Sigmoid colon (tissue), 7 donors: ENCODE measurements around the gene FAM120AOS. TPM values are rescaled to one million over a fixed set of nuclear protein-coding genes. Genes with fewer than 3 reads are reported as not detected.

Source experiments
- DNase-seq: peaks from one replicate; pipeline ENCODE4 v3.0.0-alpha.2; 2019
- H3K27ac ChIP-seq, 4 donors: fragments of 200-600 bp; sonication (generic); one replicate each; pipeline ENCODE4 v1.5.1; 2016 to 2019; ENCODE audit warnings: mild to moderate bottlenecking in 1 of 4
- H3K27me3 ChIP-seq, 3 donors: fragments of 200-600 bp; sonication (generic); one replicate each; pipeline ENCODE4 v1.5.1; 2019; ENCODE audit warnings: mild to moderate bottlenecking in 1 of 3
- H3K36me3 ChIP-seq, 4 donors: fragments of 200-600 bp; sonication (generic); one replicate each; pipeline ENCODE4 v1.5.1; 2016 to 2019
- H3K4me1 ChIP-seq, 4 donors: fragments of 200-600 bp; sonication (generic); one replicate each; pipeline ENCODE4 v1.5.1; 2017 to 2019
- H3K4me3 ChIP-seq, 4 donors: fragments of 200-600 bp; sonication (generic); one replicate each; pipeline ENCODE4 v1.5.1; 2017 to 2019; ENCODE audit warnings: mild to moderate bottlenecking in 2 of 4, moderate library complexity in 1 of 4
- H3K9me3 ChIP-seq, 4 donors: fragments of 200-600 bp in 3 of 4; sonication (generic) in 3 of 4; one replicate each; pipeline versions ENCODE4 v1.5.1 to v1.6.1; 2013 to 2019
- EP300 ChIP-seq, 4 donors: sonication (generic); formaldehyde crosslinking; IDR thresholded peaks; one replicate each; pipeline ENCODE4 v1.6.1; 2017; ENCODE audit warnings: antibody characterized with exemption in 4 of 4
- POLR2A ChIP-seq, 2 donors: fragments of 450-650 bp; IDR thresholded peaks; one replicate each; pipeline ENCODE4 v1.6.1; 2016; ENCODE audit warnings: antibody characterized with exemption in 2 of 2, mild to moderate bottlenecking in 2 of 2, moderate library complexity in 2 of 2
- POLR2AphosphoS5 ChIP-seq, 4 donors: sonication (generic); formaldehyde crosslinking; IDR thresholded peaks; one replicate each; pipeline ENCODE4 v1.6.1; 2017; ENCODE audit warnings: antibody characterized with exemption in 4 of 4
- WGBS, 2 donors: extraction: QIAGEN DNeasy Blood & Tissue Kit; methylation state at CpG; one replicate each; pipeline ENCODE4 v1.1.7; 2013; 5-methylcytosine and 5-hydroxymethylcytosine counted together
- intact Hi-C: fragments of 100-400 bp; cut with DNase I; formaldehyde crosslinking; loops from one replicate; pipeline ENCODE4 v1.15.1; 2023
- polyA plus RNA-seq, 3 donors: library from polyadenylated mRNA; stranded (reverse); fragments of 200-250 nt; gene quantifications; one replicate each; pipeline ENCODE4 v1.2.3, GENCODE V29; 2013
- total RNA-seq, 4 donors: library from RNA; depleted of rRNA; stranded (reverse); fragments of >200 nt; gene quantifications; one replicate each; pipeline ENCODE4 v1.1.0, GENCODE V29; 2016
- TF ChIP-seq, protein P1 (sequence below), 4 experiments: fragments of 450-650 bp in 3 of 4; fragments of 200-600 bp in 1 of 4; IDR thresholded peaks; one replicate each; pipeline ENCODE4 v1.5.1; 2016 to 2019; ENCODE audit warnings: antibody characterized with exemption in 4 of 4, mild to moderate bottlenecking in 3 of 4, moderate library complexity in 2 of 4
- donor health status: healthy with polysubstance abuse.
- donor health status: Bipolar disorder and iron deficiency.
- donor health status: healthy.

The FAM120AOS gene
- total and polyA plus RNA-seq, 7 donors, result 50.3 to 86.5 (median 63.1) TPM

DNA sequence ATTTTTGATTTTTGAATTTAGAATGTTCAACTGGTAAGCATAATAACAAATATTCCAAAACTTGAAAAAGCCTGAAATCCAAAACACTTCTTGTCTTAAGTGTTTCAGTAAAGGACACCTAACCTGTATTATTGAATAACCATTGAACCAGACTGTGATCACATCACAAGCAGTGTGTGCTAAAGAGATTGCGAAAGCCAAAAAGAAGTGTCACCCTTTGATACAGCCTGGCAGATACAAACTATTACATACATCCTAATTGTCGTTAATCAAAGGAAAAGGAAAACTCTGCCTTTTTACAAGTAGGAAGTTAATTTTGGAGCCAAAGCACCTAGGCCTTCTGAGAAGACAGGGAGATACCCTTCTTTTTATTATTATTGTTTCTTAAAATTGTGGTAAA lies 8.4 kb upstream of the FAM120AOS start:
- 88 to 91% methylated on average over 2 of the region's 2 CpGs for WGBS, 2 donors
- TF ChIP-seq POLR2AphosphoS5 (IDR thresholded peaks at IDR 0.05), result no peak
- TF ChIP-seq, protein P1, sequence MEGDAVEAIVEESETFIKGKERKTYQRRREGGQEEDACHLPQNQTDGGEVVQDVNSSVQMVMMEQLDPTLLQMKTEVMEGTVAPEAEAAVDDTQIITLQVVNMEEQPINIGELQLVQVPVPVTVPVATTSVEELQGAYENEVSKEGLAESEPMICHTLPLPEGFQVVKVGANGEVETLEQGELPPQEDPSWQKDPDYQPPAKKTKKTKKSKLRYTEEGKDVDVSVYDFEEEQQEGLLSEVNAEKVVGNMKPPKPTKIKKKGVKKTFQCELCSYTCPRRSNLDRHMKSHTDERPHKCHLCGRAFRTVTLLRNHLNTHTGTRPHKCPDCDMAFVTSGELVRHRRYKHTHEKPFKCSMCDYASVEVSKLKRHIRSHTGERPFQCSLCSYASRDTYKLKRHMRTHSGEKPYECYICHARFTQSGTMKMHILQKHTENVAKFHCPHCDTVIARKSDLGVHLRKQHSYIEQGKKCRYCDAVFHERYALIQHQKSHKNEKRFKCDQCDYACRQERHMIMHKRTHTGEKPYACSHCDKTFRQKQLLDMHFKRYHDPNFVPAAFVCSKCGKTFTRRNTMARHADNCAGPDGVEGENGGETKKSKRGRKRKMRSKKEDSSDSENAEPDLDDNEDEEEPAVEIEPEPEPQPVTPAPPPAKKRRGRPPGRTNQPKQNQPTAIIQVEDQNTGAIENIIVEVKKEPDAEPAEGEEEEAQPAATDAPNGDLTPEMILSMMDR (IDR thresholded peaks at IDR 0.05), result no peak
- no peak for TF ChIP-seq EP300 (IDR thresholded peaks at IDR 0.05)
- no peak for TF ChIP-seq POLR2A (IDR thresholded peaks at IDR 0.05)
- intact Hi-C loops, result no loop called here
- H3K27ac ChIP-seq, result no peak overlapping the region
- H3K4me1 ChIP-seq, result peaks cover 0 to 73% (median 56%) of the 10 kb centered on the region in 4 donors
- H3K9me3 ChIP-seq, result no peaks in the 10 kb centered on the region
- H3K27me3 ChIP-seq, result no peaks in the 10 kb centered on the region
- H3K4me3 ChIP-seq, result no peak overlapping the region
- H3K36me3 ChIP-seq, result no peaks in the 10 kb centered on the region
- DNase-seq, result no peak

DNA sequence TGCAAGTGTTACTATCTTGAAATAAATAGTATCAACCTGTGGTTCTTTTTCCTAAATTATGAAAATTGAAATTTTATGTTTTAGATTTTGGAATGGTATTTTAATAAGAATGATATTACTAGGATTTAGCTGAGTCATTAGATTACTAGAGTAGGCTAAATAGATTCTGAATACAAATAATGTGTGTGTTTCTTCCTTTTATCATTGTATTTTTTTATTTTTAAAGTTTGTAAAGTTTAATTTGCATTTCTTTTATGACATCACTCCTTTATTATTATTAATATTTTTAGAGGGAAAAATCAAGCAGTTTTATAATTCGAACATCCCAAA lies 8.0 kb upstream of the FAM120AOS start:
- H3K36me3 ChIP-seq, result no peaks in the 10 kb centered on the region
- H3K4me3 ChIP-seq, result no peak overlapping the region
- H3K27ac ChIP-seq, result no peak overlapping the region
- H3K27me3 ChIP-seq, result no peaks in the 10 kb centered on the region
- H3K4me1 ChIP-seq, result peaks cover 0 to 72% (median 55%) of the 10 kb centered on the region in 4 donors
- intact Hi-C loops, result no loop called here
- WGBS, 2 donors, result 98 to 99% methylated on average over 1 of the region's 1 CpG
- TF ChIP-seq, protein P1 (IDR thresholded peaks at IDR 0.05), result no peak
- no peak for TF ChIP-seq POLR2A (IDR thresholded peaks at IDR 0.05)
- TF ChIP-seq EP300 (IDR thresholded peaks at IDR 0.05), result no peak
- TF ChIP-seq POLR2AphosphoS5 (IDR thresholded peaks at IDR 0.05), result no peak
- H3K9me3 ChIP-seq, result no peaks in the 10 kb centered on the region
- no peak for DNase-seq

DNA sequence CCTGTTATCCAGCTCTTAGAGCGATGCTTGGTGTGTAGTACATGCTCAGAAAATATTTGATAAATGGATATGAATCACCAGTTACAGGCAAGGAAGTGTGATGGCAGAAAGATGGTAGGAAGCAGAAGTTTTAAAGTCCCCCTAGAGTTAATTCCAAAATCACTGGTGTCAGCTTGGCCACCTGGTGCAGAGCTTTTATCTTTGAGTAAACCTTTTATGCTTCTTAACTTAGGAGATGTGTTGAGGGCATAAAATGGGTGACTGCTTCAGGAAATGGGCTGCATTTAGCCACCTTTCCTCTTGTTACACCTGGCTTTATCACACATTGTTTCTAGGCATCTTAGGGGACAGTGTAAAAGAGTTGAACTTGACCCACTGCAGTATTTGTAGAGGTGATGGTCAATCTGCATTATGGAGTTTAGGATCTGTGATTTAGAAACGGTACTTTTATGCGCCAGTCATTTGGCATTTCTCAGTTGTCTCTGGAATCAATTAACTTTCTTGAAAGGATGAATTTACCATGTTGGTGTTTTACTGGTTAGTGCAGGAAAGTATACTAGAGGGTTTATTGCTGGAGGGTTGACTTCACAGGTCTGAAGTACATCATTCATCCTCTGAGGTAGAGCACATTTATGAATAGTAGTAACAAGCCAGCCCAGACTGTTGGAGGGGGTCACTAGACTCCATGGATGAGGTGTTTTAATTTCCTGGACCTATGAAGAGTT lies 7.5 kb upstream of the FAM120AOS start:
- H3K27me3 ChIP-seq, result no peaks in the 10 kb centered on the region
- intact Hi-C loops, result no loop called here
- H3K36me3 ChIP-seq, result no peaks in the 10 kb centered on the region
- H3K27ac ChIP-seq, result no peak overlapping the region
- DNase-seq, result no peak
- H3K4me3 ChIP-seq, result no peak overlapping the region
- peaks cover 0 to 72% (median 55%) of the 10 kb centered on the region in 4 donors for H3K4me1 ChIP-seq
- TF ChIP-seq, protein P1 (IDR thresholded peaks at IDR 0.05), result no peak
- no peak for TF ChIP-seq EP300 (IDR thresholded peaks at IDR 0.05)
- no peak for TF ChIP-seq POLR2AphosphoS5 (IDR thresholded peaks at IDR 0.05)
- TF ChIP-seq POLR2A (IDR thresholded peaks at IDR 0.05), result no peak
- no peaks in the 10 kb centered on the region for H3K9me3 ChIP-seq
- 58 to 80% methylated on average over 3 of the region's 3 CpGs for WGBS, 2 donors

DNA sequence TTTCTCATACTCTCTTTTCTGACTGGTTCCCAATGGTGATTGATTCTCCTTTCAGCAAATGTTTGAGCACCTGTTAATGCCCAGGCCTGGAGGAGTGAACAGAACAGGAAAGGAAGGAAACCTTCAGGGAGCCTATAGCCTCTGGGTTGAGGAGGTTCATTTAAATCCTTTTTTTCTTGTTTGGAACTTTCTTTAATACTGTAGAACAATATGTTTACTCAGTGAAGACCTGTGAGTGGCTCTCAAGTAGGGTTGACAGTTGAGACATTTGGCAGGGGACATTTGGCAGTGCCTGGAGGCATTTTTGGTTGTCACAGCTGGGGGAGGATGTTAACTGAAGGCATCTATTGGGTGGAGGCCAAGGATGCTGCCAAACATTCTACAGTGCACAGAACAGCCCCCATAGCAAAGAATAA lies 6.1 kb upstream of the FAM120AOS start:
- intact Hi-C loops, result loop anchor here (10.0 kb wide), 1 partner anchor 275 kb away; the partner anchor contains the start of gene WNK2
- Histone ChIP-seq H3K27ac (peak overlapping the region in 1 of 4 donors; percentile 26), H3K36me3 (no peaks in the 10 kb centered on the region), H3K4me3 (no peak overlapping the region), H3K9me3 (no peaks in the 10 kb centered on the region), H3K4me1 (peaks cover 0 to 72% (median 52%) of the 10 kb centered on the region in 4 donors), H3K27me3 (no peaks in the 10 kb centered on the region)
- TF ChIP-seq, protein P1 (IDR thresholded peaks at IDR 0.05), result no peak
- no peak for TF ChIP-seq POLR2A (IDR thresholded peaks at IDR 0.05)
- DNase-seq, result no peak

DNA sequence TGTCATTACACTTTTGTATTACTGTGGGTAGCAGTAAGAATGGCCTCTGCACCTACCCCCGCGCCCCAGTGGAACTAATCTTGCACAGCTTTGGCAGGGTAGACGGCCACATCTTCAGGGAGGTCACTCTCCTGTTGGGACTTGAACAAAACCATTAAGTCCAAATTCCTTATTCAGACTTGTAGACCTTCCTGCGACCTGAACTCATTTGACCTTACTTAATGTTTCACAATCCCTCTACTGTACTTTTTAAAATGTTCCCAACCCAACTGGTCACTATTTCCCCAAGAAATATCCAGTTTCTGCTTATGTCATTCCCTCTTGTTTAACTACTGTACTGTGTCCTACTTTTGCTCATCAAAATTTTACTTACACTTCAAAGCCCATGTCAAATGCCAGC lies 5.3 kb upstream of the FAM120AOS start:
- intact Hi-C loops, result loop anchor here (10.0 kb wide), 1 partner anchor 274 kb away; the partner anchor contains the start of gene WNK2
- H3K9me3 ChIP-seq, result no peaks in the 10 kb centered on the region
- 81 to 91% methylated on average over 4 of the region's 4 CpGs for WGBS, 2 donors
- H3K4me1 ChIP-seq, result peaks cover 0 to 73% (median 57%) of the 10 kb centered on the region in 4 donors
- no peak overlapping the region for H3K27ac ChIP-seq
- H3K27me3 ChIP-seq, result no peaks in the 10 kb centered on the region
- H3K36me3 ChIP-seq, result no peaks in the 10 kb centered on the region
- TF ChIP-seq, protein P1 (IDR thresholded peaks at IDR 0.05), result no peak
- no peak for TF ChIP-seq POLR2AphosphoS5 (IDR thresholded peaks at IDR 0.05)
- TF ChIP-seq EP300 (IDR thresholded peaks at IDR 0.05), result no peak
- no peak for TF ChIP-seq POLR2A (IDR thresholded peaks at IDR 0.05)
- no peak for DNase-seq
- H3K4me3 ChIP-seq, result no peak overlapping the region
